ENCODE results near the gene NEUROG1. TPM values are rescaled to one million over a fixed set of nuclear protein-coding genes. Genes with fewer than 3 reads are reported as not detected.
"Not testable (repeated sequence)": the region's sequence is repeated elsewhere in the genome, so short reads cannot be mapped to it uniquely, and the experiment has no call there.

The NEUROG1 gene
- total and polyA plus RNA-seq, 10 of the 15 experiments (the other 5 are each of a cell fraction or from before 2014, with no cell fraction given): not detected

DNA sequence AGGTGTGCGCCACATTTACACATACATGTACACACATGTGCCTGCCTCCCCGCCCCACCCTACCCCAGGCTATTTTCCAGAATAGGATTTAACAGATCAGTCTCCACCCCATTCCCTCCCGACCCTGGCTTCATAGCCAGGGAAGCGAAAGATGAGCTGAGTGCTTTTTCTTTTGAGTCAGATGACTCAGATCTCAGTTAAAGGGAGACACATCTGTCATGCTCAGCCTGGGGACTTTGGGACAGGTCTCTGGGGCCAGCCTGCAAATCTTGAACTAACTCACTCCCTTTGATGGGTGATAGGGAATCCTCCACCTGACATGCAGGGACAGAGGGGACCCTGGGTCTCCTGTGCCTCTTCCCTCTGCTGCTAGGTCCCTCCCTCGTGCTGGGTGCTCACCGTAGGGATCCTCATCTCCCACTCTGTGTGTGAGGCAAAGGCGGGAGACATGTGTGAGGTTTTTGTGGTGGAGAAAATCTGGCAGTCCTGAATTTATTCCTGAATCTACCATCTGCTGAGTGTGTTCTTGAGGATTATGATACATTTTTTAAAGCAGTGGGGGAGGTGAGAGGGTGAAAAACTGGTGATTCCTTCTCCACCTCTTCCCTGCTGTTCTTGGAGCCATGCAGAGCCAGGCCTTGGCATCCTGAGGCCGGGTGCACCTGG lies 37.7 kb downstream of the NEUROG1 start:
- ChIA-PET SMC1A (ENCODE audit: uncharacterized antibody, unreplicated experiment) (no interaction called here), POLR2A (no interaction called here), CTCF (no interaction called here), RAD21 (ENCODE audit: unreplicated experiment) (no interaction called here)
- DNase-seq (ENCODE audit: low read depth, low spot score): no peak
- H4K20me1 ChIP-seq (ENCODE audit: control insufficient read depth, insufficient read depth): no peaks in the 10 kb centered on the region
- H3K36me3 ChIP-seq (ENCODE audit: control insufficient read depth in 2 of 2, insufficient read depth in 2 of 2, low read length in 1 of 2): no peaks in the 10 kb centered on the region
- H3K4me3 ChIP-seq: no peak overlapping the region
- TF ChIP-seq, protein P1, sequence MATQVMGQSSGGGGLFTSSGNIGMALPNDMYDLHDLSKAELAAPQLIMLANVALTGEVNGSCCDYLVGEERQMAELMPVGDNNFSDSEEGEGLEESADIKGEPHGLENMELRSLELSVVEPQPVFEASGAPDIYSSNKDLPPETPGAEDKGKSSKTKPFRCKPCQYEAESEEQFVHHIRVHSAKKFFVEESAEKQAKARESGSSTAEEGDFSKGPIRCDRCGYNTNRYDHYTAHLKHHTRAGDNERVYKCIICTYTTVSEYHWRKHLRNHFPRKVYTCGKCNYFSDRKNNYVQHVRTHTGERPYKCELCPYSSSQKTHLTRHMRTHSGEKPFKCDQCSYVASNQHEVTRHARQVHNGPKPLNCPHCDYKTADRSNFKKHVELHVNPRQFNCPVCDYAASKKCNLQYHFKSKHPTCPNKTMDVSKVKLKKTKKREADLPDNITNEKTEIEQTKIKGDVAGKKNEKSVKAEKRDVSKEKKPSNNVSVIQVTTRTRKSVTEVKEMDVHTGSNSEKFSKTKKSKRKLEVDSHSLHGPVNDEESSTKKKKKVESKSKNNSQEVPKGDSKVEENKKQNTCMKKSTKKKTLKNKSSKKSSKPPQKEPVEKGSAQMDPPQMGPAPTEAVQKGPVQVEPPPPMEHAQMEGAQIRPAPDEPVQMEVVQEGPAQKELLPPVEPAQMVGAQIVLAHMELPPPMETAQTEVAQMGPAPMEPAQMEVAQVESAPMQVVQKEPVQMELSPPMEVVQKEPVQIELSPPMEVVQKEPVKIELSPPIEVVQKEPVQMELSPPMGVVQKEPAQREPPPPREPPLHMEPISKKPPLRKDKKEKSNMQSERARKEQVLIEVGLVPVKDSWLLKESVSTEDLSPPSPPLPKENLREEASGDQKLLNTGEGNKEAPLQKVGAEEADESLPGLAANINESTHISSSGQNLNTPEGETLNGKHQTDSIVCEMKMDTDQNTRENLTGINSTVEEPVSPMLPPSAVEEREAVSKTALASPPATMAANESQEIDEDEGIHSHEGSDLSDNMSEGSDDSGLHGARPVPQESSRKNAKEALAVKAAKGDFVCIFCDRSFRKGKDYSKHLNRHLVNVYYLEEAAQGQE (IDR thresholded peaks at IDR 0.05; ENCODE audit: low read depth, low read length): no peak
- TF ChIP-seq, protein P2, sequence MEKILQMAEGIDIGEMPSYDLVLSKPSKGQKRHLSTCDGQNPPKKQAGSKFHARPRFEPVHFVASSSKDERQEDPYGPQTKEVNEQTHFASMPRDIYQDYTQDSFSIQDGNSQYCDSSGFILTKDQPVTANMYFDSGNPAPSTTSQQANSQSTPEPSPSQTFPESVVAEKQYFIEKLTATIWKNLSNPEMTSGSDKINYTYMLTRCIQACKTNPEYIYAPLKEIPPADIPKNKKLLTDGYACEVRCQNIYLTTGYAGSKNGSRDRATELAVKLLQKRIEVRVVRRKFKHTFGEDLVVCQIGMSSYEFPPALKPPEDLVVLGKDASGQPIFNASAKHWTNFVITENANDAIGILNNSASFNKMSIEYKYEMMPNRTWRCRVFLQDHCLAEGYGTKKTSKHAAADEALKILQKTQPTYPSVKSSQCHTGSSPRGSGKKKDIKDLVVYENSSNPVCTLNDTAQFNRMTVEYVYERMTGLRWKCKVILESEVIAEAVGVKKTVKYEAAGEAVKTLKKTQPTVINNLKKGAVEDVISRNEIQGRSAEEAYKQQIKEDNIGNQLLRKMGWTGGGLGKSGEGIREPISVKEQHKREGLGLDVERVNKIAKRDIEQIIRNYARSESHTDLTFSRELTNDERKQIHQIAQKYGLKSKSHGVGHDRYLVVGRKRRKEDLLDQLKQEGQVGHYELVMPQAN (conservative IDR thresholded peaks at IDR 0.05): no peak
- TF ChIP-seq ZNF384 (IDR thresholded peaks at IDR 0.05; ENCODE audit: borderline replicate concordance, low read depth, low read length) (no peak), STAT3 (IDR thresholded peaks at IDR 0.05; ENCODE audit: low read depth, low read length) (no peak), SREBF2 (IDR thresholded peaks at IDR 0.05; ENCODE audit: low read length) (no peak), EED (IDR thresholded peaks at IDR 0.05; ENCODE audit: low read depth) (no peak), SRF (IDR thresholded peaks at IDR 0.05; ENCODE audit: low read depth in 2 of 2, low read length in 2 of 2) (no peak), ZBED1 (IDR thresholded peaks at IDR 0.05; ENCODE audit: borderline replicate concordance) (no peak), SMAD5 (IDR thresholded peaks at IDR 0.05; ENCODE audit: low read depth) (no peak), NFXL1 (IDR thresholded peaks at IDR 0.05; ENCODE audit: borderline replicate concordance) (no peak), BRCA1 (IDR thresholded peaks at IDR 0.05; ENCODE audit: low read depth, low read length) (no peak)
- no peak overlapping the region for H3K27ac ChIP-seq (ENCODE audit: control insufficient read depth, insufficient read depth)
- intact Hi-C loops (cut with micrococcal nuclease; ENCODE audit: unreplicated experiment): no loop called here
- WGBS (ENCODE audit: insufficient coverage, insufficient replicate concordance, low lambda C conversion rate, missing lambda C conversion rate): 18% methylated on average over 8 of the region's 8 CpGs
- in situ Hi-C loops (cut with MboI): no loop called here
- H3K79me2 ChIP-seq (ENCODE audit: control insufficient read depth, insufficient read depth, low read length): no peaks in the 10 kb centered on the region
- peaks cover 0 to 2% of the 10 kb centered on the region in 2 experiments; a peak in 2 of 4 replicates for H3K27me3 ChIP-seq (replicated peaks in 1 of 2; ENCODE audit: control insufficient read depth in 2 of 2, insufficient read depth in 2 of 2, low read length in 1 of 2)
- no peaks in the 10 kb centered on the region for H3K4me1 ChIP-seq (ENCODE audit: control insufficient read depth, insufficient read depth, low read length)
- no peak overlapping the region for H2AFZ ChIP-seq (ENCODE audit: control insufficient read depth, low read depth, low read length)
- H3K9me3 ChIP-seq (replicated peaks; ENCODE audit: control insufficient read depth, insufficient read depth, low read length): no peaks in the 10 kb centered on the region
- H3K9ac ChIP-seq (ENCODE audit: control insufficient read depth, insufficient read depth, low read length): no peak overlapping the region
- BruUV-seq (replicated peaks): no TSS peak
- FAIRE-seq: no peak
- no peak for ATAC-seq
- no peak overlapping the region for H3K4me2 ChIP-seq (ENCODE audit: control insufficient read depth, insufficient read depth)

DNA sequence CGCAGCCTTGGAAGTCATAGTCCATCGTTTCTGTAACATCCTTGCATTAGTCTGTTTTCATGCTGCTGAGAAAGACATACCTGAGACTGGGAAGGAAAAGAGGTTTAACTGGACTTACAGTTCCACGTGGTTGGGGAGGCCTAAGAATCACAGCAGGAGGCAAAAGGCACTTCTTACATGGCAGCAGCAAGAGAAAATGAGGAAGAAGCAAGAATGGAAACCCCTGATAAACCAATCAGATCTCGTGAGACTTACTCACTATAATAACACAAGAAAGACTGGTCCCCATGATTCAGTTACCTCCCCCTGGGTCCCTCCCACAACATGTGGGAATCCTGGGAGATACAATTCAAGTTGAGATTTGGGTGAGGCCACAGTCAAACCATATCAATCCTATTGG lies 40.2 kb downstream of the NEUROG1 start:
- SMC1A ChIA-PET (ENCODE audit: uncharacterized antibody, unreplicated experiment); DNase-seq (ENCODE audit: low read depth, low spot score); FAIRE-seq; in situ Hi-C loops (cut with MboI); RAD21 ChIA-PET (ENCODE audit: unreplicated experiment); POLR2A ChIA-PET; H3K4me1 ChIP-seq (ENCODE audit: control insufficient read depth, insufficient read depth, low read length); BruUV-seq (replicated peaks); H4K20me1 ChIP-seq (ENCODE audit: control insufficient read depth, insufficient read depth); intact Hi-C loops (cut with micrococcal nuclease; ENCODE audit: unreplicated experiment); H3K9ac ChIP-seq (ENCODE audit: control insufficient read depth, insufficient read depth, low read length); H3K4me2 ChIP-seq (ENCODE audit: control insufficient read depth, insufficient read depth); ATAC-seq; H3K36me3 ChIP-seq (ENCODE audit: control insufficient read depth in 2 of 2, insufficient read depth in 2 of 2, low read length in 1 of 2); H3K79me2 ChIP-seq (ENCODE audit: control insufficient read depth, insufficient read depth, low read length); H2AFZ ChIP-seq (ENCODE audit: control insufficient read depth, low read depth, low read length); H3K4me3 ChIP-seq; H3K9me3 ChIP-seq (replicated peaks; ENCODE audit: control insufficient read depth, insufficient read depth, low read length); H3K27me3 ChIP-seq (replicated peaks in 1 of 2; ENCODE audit: control insufficient read depth in 2 of 2, insufficient read depth in 2 of 2, low read length in 1 of 2); H3K27ac ChIP-seq (ENCODE audit: control insufficient read depth, insufficient read depth): not testable (repeated sequence)
- CTCF ChIA-PET: interaction anchor here (1.4 to 1.7 kb wide), 2 partner anchors 29 to 56 kb away, joined by 3 to 8 read pairs; no protein-coding TSS in a partner anchor
- 23% methylated on average over 4 of the region's 4 CpGs for WGBS (ENCODE audit: insufficient coverage, insufficient replicate concordance, low lambda C conversion rate, missing lambda C conversion rate)

Measured in GM12878 (cell line).